Loucy (cell line): ENCODE measurements around the gene NUP155.
"Not testable (repeated sequence)": the region's sequence is repeated elsewhere in the genome, so short reads cannot be mapped to it uniquely, and the experiment has no call there.

Experiments used
- H2AFZ ChIP-seq: fragments of 200-600 bp; sonication (generic); 2 replicates; pipeline ENCODE4 v1.6.0; 2016; ENCODE audit warnings: antibody characterized with exemption, mild to moderate bottlenecking, low read length, moderate library complexity
- H3F3A ChIP-seq: fragments of 200-600 bp; 2 replicates; pipeline ENCODE4 v1.6.0; 2016; ENCODE audit warnings: antibody characterized with exemption, low read depth, mild to moderate bottlenecking
- H3K27me3 ChIP-seq: fragments of 200-600 bp; sonication (generic); 2 replicates; pipeline ENCODE4 v1.6.1; 2014; ENCODE audit warnings: low read length, mild to moderate bottlenecking; ENCODE audit not compliant: insufficient read depth, poor library complexity, severe bottlenecking
- H3K36me3 ChIP-seq: fragments of 200-600 bp; sonication (generic); 2 replicates; pipeline ENCODE4 v1.6.1; 2016; ENCODE audit warnings: low read length; ENCODE audit not compliant: insufficient read depth
- H3K4me1 ChIP-seq: fragments of 200-600 bp; sonication (generic); 2 replicates; pipeline ENCODE4 v1.5.1; 2014; ENCODE audit warnings: low read length, mild to moderate bottlenecking; ENCODE audit not compliant: insufficient read depth, poor library complexity, severe bottlenecking
- H3K4me2 ChIP-seq: fragments of 200-600 bp; sonication (generic); 2 replicates; pipeline ENCODE4 v1.6.0; 2014; ENCODE audit warnings: antibody characterized with exemption, low read length, low read depth, mild to moderate bottlenecking; ENCODE audit not compliant: poor library complexity, severe bottlenecking
- H3K4me3 ChIP-seq: fragments of 200-600 bp; sonication (generic); 2 replicates; pipeline ENCODE4 v1.5.1; 2014; ENCODE audit warnings: low read length, mild to moderate bottlenecking, mixed read lengths; ENCODE audit not compliant: poor library complexity, severe bottlenecking
- H3K79me2 ChIP-seq: fragments of 200-600 bp; sonication (generic); 2 replicates; pipeline ENCODE4 v1.6.1; 2014; ENCODE audit warnings: low read length; ENCODE audit not compliant: insufficient read depth
- H3K9ac ChIP-seq: fragments of 200-600 bp; sonication (generic); 2 replicates; pipeline ENCODE4 v1.6.0; 2014; ENCODE audit warnings: mild to moderate bottlenecking, low read depth, low read length, moderate library complexity; ENCODE audit not compliant: poor library complexity, severe bottlenecking
- H3K9me2 ChIP-seq: fragments of 200-600 bp; sonication (generic); replicated peaks from 2 replicates; pipeline ENCODE4 v1.6.1; 2016; ENCODE audit warnings: low read depth, low read length, mixed read lengths
- H3K9me3 ChIP-seq: fragments of 200-600 bp; sonication (generic); 2 replicates; pipeline ENCODE4 v1.6.1; 2014; ENCODE audit warnings: mild to moderate bottlenecking, antibody characterized with exemption, low read length, low read depth; ENCODE audit not compliant: insufficient read depth
- H4K20me1 ChIP-seq: fragments of 200-600 bp; sonication (generic); 2 replicates; pipeline ENCODE4 v1.6.0; 2014; ENCODE audit warnings: antibody characterized with exemption, low read length, mild to moderate bottlenecking; ENCODE audit not compliant: insufficient read depth, poor library complexity, severe bottlenecking
- CTCF ChIP-seq: fragments of 200-600 bp; sonication (generic); conservative IDR thresholded peaks from 2 replicates; pipeline ENCODE4 v1.5.1; 2014; ENCODE audit warnings: mild to moderate bottlenecking, antibody characterized with exemption, low read length
- EZH2phosphoT487 ChIP-seq: fragments of 200-600 bp; IDR thresholded peaks from 2 replicates; pipeline ENCODE4 v1.6.1; 2018; ENCODE audit warnings: antibody characterized with exemption, mild to moderate bottlenecking, moderate library complexity, borderline replicate concordance

Gene NUP155

GRCh38 chr5:37370550-37370863 is 399 bp downstream of the NUP155 start:
- H3F3A ChIP-seq, result no peaks in the 10 kb centered on the region
- peak overlapping the region; percentile 90 for H2AFZ ChIP-seq
- H3K9me2 ChIP-seq, result no peaks in the 10 kb centered on the region; the same call in 1 of the 2 replicates
- peak overlapping the region; percentile 93 for H3K4me2 ChIP-seq
- H3K4me3 ChIP-seq, result peak overlapping the region; percentile 95
- H3K4me1 ChIP-seq, result peaks cover 21% of the 10 kb centered on the region
- H3K9ac ChIP-seq, result peak overlapping the region; percentile 82
- no peaks in the 10 kb centered on the region for H3K9me3 ChIP-seq
- peaks cover 52% of the 10 kb centered on the region for H3K79me2 ChIP-seq
- H4K20me1 ChIP-seq, result peaks cover 39% of the 10 kb centered on the region
- TF ChIP-seq CTCF (no peak), EZH2phosphoT487 (no peak)
- peaks cover 45% of the 10 kb centered on the region for H3K27me3 ChIP-seq
- H3K36me3 ChIP-seq, result no peaks in the 10 kb centered on the region

- TF ChIP-seq CTCF (no peak), EZH2phosphoT487 (no peak)
- H3K4me3 ChIP-seq, result no peak overlapping the region
- H3K9me3 ChIP-seq, result no peaks in the 10 kb centered on the region
- H2AFZ ChIP-seq, result no peak overlapping the region
- H3K27me3 ChIP-seq, result no peaks in the 10 kb centered on the region
- no peak overlapping the region for H3K4me2 ChIP-seq
- H4K20me1 ChIP-seq, result no peaks in the 10 kb centered on the region
- H3K36me3 ChIP-seq, result peaks cover 52% of the 10 kb centered on the region; the same call in 1 of the 2 replicates
- no peaks in the 10 kb centered on the region for H3K4me1 ChIP-seq
- no peaks in the 10 kb centered on the region for H3K9me2 ChIP-seq
- no peaks in the 10 kb centered on the region for H3F3A ChIP-seq
- no peaks in the 10 kb centered on the region for H3K79me2 ChIP-seq
- H3K9ac ChIP-seq, result no peak overlapping the region
Observed at GRCh38 chr5:37355161-37355560, 15.7 kb downstream of the NUP155 start.

GRCh38 chr5:37342741-37343140 is 28.2 kb downstream of the NUP155 start:
- H3K9ac ChIP-seq, H3K79me2 ChIP-seq, H3K4me1 ChIP-seq, H3K4me3 ChIP-seq, H3F3A ChIP-seq, H3K9me3 ChIP-seq, H3K9me2 ChIP-seq, H3K4me2 ChIP-seq, H4K20me1 ChIP-seq, H3K27me3 ChIP-seq, H2AFZ ChIP-seq: not testable (repeated sequence)
- H3K36me3 ChIP-seq, result peaks cover 70% of the 10 kb centered on the region; the same call in 1 of the 2 replicates

GRCh38 chr5:37334754-37335153 is 36.2 kb downstream of the NUP155 start:
- H3K36me3 ChIP-seq, result peaks cover 72% of the 10 kb centered on the region; the same call in 1 of the 2 replicates
- H3K4me1 ChIP-seq, H3K9ac ChIP-seq, H4K20me1 ChIP-seq, H3K79me2 ChIP-seq, H3K9me2 ChIP-seq, H3K4me2 ChIP-seq, H3K27me3 ChIP-seq, H3K9me3 ChIP-seq, H2AFZ ChIP-seq, H3F3A ChIP-seq, H3K4me3 ChIP-seq: not testable (repeated sequence)
